Endometrium (tissue), 2 donors: ENCODE measurements around the gene AQP12A.

Experiments used
- FAIRE-seq: peaks from 2 replicates; lab custom pipeline; 2012; peaks lifted over from hg19 to GRCh38; lab: Jason Lieb, UNC
- donor health status: control.
- donor health status: control.

Gene AQP12A

GRCh38 chr2:240741091-240741490, 49.4 kb downstream of the AQP12A start:
- FAIRE-seq, result no peak

- no peak for FAIRE-seq
These were observed 51.0 kb downstream of the AQP12A start for GRCh38 chr2:240742602-240743095.

GRCh38 chr2:240745456-240745855, 53.8 kb downstream of the AQP12A start:
- no peak for FAIRE-seq

GRCh38 chr2:240745962-240746361, 54.3 kb downstream of the AQP12A start:
- FAIRE-seq, result no peak

GRCh38 chr2:240746671-240747070, 55.0 kb downstream of the AQP12A start:
- no peak for FAIRE-seq

GRCh38 chr2:240747256-240747655, 55.6 kb downstream of the AQP12A start:
- FAIRE-seq, result no peak
